AG10803 (cell line): ENCODE measurements around the gene SKIL.

Source experiments
- DNase-seq: peaks from one replicate; pipeline ENCODE4 v3.0.0; 2010; ENCODE audit warnings: low read depth
- H3K4me3 ChIP-seq: 2 replicates; pipeline ENCODE4 v1.5.1; 2011; ENCODE audit warnings: mild to moderate bottlenecking, low read length, control low read depth
- CTCF ChIP-seq: conservative IDR thresholded peaks from 2 replicates; pipeline ENCODE4 v1.5.1; 2011; ENCODE audit warnings: mild to moderate bottlenecking, low read length, control low read depth, inconsistent platforms

SKIL gene

GRCh38 chr3:170426240-170426797, 68.8 kb downstream of the SKIL start:
- TF ChIP-seq CTCF: no peak
- no peak for DNase-seq
- H3K4me3 ChIP-seq: no peak overlapping the region

GRCh38 chr3:170428095-170428494, 70.6 kb downstream of the SKIL start:
- TF ChIP-seq CTCF: no peak
- H3K4me3 ChIP-seq: no peak overlapping the region
- DNase-seq: no peak

GRCh38 chr3:170429050-170429449, 71.5 kb downstream of the SKIL start:
- no peak for TF ChIP-seq CTCF
- DNase-seq: peak; percentile 79
- H3K4me3 ChIP-seq: no peak overlapping the region

- H3K4me3 ChIP-seq: no peak overlapping the region
- peak; percentile 21; the same call in 1 of the 2 replicates for TF ChIP-seq CTCF
- no peak for DNase-seq
These were observed 73.5 kb downstream of the SKIL start for GRCh38 chr3:170431054-170431453.

GRCh38 chr3:170432416-170432815, 74.9 kb downstream of the SKIL start:
- DNase-seq: no peak
- no peak for TF ChIP-seq CTCF
- H3K4me3 ChIP-seq: no peak overlapping the region

- H3K4me3 ChIP-seq: no peak overlapping the region
- no peak for TF ChIP-seq CTCF
- no peak for DNase-seq
These were observed 79.2 kb downstream of the SKIL start for GRCh38 chr3:170436697-170437096.

- H3K4me3 ChIP-seq: no peak overlapping the region
These were observed 79.7 kb downstream of the SKIL start for GRCh38 chr3:170437176-170437575.

More at GRCh38 chr3:170437176-170437575, 79.7 kb downstream of the SKIL start:
- no peak for TF ChIP-seq CTCF
- no peak for DNase-seq
